Measurements from ENCODE around the gene KLRC1.
"Not testable (repeated sequence)": the region's sequence is repeated elsewhere in the genome, so short reads cannot be mapped to it uniquely, and the experiment has no call there.

Gene KLRC1

DNA sequence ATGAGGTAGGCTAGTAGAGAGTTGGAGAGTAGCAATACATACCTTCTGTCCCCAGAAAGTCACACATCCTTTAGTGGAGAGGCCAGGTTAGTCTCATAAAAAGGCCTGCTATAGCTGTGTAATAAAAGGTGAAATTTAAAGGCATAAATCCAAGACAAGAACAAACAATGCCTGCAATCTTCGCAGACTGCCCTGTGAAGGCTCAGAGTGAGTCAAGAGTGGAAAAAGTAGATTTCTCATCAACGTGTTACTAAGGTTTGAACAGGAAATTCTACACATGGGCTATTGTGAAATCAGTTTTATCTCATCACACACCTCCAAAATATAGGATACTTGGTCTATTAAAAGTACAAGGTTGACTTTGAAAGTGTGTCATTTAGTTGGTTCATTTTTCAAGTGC lies at the start of gene KLRC1:
Gene KLRC1 (minus strand): TSS at position 222 of the 400 bp plus-strand sequence. CDS start 2,221 bp downstream, outside the sequence.
- DNase-seq, result no peak

GRCh38 chr12:10501030-10501429 lies 47.9 kb upstream of the KLRC1 start:
- peak; percentile 0 for DNase-seq

DNA sequence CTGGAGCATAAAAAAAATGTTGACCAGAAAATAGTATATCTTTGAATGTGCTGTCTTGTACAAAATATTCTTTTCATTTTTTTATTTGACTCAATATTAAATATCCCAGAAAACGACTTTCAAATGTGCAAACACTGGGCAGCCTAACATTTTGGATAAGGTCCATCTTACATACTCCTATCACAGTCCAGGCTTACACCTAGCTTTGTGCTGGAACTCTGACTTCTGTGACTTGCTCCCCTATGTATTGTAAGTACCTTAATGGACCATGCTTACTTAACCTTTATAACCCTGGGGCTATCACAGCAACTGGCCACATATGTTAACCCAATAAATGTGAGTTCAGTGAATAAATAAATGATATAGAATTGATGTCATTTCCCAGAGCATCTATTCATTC lies 44.9 kb upstream of the KLRC1 start:
- DNase-seq, result no peak

DNA sequence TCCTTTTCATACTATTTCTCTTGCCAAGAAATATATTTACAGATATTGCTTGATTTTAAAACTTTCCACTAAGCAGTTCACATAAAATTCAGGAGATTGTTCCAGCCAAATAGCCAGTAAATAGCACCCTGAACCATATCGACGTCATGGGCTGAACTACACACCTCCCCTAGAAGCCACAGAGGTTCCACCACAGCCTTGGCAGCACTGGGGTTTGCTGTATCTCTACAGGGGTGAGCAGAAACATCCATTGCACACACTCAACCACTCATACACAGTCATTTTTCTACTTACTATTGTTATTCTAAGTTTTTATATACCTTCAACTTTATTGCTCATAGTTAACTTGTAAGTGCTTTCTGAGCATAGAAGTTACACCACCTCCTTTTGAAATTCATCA lies 44.4 kb upstream of the KLRC1 start:
- DNase-seq, result no peak

DNA sequence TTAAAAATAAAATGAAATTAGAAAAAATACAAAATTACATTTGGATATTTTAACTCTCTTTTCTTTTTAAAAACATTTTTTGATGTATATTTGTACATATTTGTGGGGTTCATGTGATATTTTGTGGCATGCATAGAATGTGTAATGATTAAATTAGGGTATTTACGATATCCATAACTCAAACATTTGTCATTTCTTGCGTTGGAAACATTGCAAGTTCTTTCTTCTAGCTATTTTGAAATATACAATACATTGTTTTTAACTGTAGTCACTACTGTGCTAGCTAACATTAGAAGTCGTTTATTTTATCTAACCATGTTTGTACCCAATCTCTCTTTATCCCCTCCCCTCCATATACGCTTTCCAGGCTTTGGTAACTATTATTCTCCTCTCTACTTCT lies 38.6 kb upstream of the KLRC1 start:
- DNase-seq, result no peak

- not testable (repeated sequence) for DNase-seq
These were observed 34.2 kb upstream of the KLRC1 start for GRCh38 chr12:10487328-10487727.

GRCh38 chr12:10481901-10482300 lies 28.7 kb upstream of the KLRC1 start:
- DNase-seq, result not testable (repeated sequence)

GRCh38 chr12:10472808-10473207 lies 19.6 kb upstream of the KLRC1 start:
- not testable (repeated sequence) for DNase-seq

DNA sequence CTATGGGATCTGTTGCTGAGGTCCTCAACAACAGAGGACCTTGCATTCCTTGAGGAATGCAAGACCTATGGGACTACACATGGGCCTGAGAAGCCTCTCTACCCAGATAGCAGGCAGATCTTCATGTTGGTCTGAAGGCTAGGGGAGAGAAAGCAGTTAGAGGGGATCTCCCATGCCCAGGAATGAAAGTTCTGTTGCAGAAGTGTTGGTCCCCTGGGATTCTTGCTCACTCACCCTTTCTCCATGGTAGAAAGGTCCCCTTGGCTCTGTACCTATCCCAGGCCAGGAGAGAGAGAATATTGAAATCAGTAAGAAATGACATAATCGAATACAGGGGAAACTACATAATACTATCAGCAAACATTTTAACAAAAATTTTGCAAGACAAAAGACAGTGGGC lies 16.5 kb upstream of the KLRC1 start:
- no peak for DNase-seq

DNA sequence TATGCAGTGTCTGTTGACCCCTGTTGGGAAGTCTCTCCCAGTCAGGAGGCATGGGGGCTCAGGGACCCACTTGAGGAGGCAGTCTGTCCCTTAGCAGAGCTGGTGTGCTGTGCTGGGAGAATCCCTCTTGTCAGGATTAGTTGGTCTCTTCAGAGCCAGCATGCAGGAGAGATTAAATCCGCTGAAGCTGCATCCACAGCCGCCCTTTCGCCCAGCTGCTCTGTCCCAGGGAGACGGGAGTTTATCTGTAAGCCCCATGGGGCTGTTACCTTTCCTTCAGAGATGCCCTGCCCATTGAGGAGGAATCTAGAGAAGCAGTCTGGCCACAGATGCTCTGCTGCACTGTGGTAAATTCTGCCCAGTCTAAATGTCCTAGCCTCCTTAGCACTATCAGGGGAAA lies 13.1 kb upstream of the KLRC1 start:
- no peak for DNase-seq

GRCh38 chr12:10457760-10458159 lies 4.6 kb upstream of the KLRC1 start:
- DNase-seq, result no peak

- no peak for DNase-seq
These were observed 3.7 kb upstream of the KLRC1 start for GRCh38 chr12:10456856-10457255.

- DNase-seq, result no peak
These were observed 2.6 kb upstream of the KLRC1 start for GRCh38 chr12:10455766-10456165.

GRCh38 chr12:10454531-10454930 lies 1.4 kb upstream of the KLRC1 start:
- DNase-seq, result no peak

- no peak for DNase-seq
These were observed 4.9 kb downstream of the KLRC1 start for GRCh38 chr12:10448236-10448635.

- not testable (repeated sequence) for DNase-seq
These were observed 7.1 kb downstream of the KLRC1 start for GRCh38 chr12:10446052-10446451.

DNA sequence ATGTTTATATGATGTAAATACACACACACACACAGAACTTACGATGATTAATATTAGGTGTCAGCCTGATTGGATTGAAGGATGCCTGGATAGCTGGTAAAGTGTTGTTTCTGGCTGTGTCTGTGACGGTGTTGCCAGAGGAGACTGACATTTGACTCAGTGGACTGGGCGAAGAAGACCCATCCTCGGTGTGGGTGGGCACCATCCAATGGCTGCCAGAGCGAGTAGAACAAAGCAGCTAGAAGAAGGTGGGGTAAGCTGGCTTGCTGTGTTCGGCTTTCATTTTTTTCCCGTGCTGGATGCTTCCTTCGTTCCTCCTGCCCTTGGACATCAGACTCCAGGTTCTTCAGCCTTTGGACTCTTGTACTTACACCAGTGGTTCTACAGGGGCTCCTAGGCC lies 12.0 kb downstream of the KLRC1 start:
- DNase-seq, result not testable (repeated sequence)

DNA sequence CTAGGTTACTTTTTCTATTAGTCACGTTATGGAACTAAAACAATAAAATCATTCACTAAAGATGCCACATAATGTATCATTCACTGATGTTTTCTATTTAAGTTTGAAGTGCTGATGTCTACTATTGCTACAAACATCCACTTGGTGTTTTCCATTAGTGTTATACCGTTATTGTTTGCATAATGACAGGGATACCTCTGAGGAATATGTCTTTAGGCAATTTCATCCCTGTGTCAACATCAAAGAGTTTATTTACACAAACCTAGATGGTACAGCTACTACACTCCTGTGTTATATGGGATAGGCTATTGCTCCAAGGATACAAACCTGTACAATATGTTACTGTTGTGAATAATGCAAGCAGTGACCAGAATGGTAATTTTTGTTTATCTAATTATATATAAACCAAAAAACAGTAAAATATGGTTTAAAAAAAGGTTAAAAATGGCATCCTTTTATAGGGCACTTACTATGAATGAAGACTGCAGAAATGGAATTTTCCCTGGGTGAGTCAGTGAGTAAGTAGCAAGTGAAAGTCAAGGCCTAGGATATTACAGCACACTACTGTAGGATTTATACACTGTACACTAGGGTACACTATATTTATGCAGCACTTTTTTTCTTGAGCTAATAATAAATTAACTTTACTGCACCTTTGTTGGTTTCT lies 13.4 kb downstream of the KLRC1 start:
- not testable (repeated sequence) for DNase-seq

DNA sequence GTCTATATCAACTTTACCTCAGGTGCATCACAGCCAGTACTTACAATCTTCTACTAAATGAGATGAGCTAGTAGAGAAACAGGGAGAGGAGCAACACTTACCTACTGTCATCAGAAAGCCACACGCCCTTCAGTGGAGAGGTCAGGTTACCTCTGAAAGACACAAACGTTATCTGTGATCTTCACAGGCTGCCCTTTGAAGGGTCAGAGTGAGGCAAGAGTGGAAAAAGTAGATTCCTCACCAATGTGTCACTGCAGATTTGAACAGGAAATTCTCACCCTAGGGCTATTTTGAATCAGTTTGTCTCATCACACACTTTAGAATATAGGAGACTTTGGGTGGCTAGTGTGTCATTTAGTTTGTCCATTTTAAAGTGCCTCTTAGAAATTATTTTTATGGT lies 15.6 kb downstream of the KLRC1 start:
- DNase-seq, result not testable (repeated sequence)

- not testable (repeated sequence) for DNase-seq
These were observed 17.4 kb downstream of the KLRC1 start, which contains the start of gene KLRC2 for GRCh38 chr12:10435816-10436215. Gene KLRC2, minus strand, starts transcription at chr12:10436010. Its CDS starts 24 bp downstream, at chr12:10435986.

DNA sequence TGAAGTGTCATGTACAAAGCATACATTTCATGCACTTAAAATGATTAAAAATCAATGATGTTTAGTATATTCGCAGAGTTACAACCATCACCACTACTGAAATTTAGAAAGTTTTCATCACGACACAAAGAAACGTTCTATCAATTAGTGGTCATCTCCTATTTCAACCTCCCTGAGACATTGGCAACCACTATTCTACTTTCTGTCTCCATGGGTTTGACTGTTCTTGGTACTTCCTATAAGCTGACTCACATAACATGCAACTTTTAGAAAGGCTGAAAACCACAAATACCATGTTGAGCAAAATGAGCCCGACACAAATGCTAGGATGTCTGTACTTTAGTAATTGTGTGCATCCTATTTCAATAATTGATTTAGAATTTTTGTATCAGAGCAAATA lies 22.6 kb downstream of the KLRC1 start:
- DNase-seq, result not testable (repeated sequence)

DNA sequence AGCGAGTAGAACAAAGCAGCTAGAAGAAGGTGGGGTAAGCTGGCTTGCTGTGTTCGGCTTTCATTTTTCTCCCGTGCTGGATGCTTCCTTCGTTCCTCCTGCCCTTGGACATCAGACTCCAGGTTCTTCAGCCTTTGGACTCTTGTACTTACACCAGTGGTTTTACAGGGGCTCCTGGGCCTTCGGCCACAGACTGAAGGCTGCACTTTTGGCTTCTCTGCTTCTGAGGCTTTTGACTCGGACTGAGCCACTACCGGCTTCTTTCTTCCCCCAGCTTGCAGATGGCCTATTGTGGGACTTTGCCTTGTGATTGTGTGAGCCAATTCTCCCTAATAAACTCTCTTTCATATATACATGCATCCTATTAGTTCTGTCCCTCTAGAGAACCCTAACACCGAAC lies 27.2 kb downstream of the KLRC1 start:
- not testable (repeated sequence) for DNase-seq

- not testable (repeated sequence) for DNase-seq
These were observed 28.8 kb downstream of the KLRC1 start for GRCh38 chr12:10424260-10424899.

DNA sequence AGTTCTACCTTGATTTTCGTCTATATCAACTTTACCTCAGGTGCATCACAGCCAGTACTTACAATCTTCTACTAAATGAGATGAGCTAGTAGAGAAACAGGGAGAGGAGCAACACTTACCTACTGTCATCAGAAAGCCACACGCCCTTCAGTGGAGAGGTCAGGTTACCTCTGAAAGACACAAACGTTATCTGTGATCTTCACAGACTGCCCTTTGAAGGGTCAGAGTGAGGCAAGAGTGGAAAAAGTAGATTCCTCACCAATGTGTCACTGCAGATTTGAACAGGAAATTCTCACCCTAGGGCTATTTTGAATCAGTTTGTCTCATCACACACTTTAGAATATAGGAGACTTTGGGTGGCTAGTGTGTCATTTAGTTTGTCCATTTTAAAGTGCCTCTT lies 31.0 kb downstream of the KLRC1 start:
- DNase-seq, result not testable (repeated sequence)

DNA sequence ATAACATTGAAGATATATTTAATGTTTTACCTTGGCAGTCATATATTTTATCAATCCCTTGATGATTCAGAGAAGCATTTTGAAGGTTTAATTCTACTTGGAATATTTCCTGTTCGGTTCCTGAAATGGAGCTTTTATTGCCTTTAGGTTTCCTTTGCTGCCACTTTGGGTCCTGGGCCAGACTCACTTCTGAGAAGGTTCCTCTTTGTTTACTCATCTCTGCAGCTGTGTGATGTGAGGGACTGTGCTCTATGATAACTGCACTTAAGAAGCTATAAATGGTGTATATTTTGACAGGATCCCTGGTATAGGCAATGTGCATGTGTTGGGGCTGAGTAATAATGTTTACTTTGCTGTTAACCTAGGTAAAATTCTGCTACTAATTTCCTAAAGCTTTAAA lies 32.8 kb downstream of the KLRC1 start, which contains the start of gene KLRC3:
Gene KLRC3 (minus strand): TSS at position 262 of the 400 bp plus-strand sequence. CDS start 45 bp downstream, at position 217.
- not testable (repeated sequence) for DNase-seq
